ENCODE measurements around the gene LDHD.

DNA sequence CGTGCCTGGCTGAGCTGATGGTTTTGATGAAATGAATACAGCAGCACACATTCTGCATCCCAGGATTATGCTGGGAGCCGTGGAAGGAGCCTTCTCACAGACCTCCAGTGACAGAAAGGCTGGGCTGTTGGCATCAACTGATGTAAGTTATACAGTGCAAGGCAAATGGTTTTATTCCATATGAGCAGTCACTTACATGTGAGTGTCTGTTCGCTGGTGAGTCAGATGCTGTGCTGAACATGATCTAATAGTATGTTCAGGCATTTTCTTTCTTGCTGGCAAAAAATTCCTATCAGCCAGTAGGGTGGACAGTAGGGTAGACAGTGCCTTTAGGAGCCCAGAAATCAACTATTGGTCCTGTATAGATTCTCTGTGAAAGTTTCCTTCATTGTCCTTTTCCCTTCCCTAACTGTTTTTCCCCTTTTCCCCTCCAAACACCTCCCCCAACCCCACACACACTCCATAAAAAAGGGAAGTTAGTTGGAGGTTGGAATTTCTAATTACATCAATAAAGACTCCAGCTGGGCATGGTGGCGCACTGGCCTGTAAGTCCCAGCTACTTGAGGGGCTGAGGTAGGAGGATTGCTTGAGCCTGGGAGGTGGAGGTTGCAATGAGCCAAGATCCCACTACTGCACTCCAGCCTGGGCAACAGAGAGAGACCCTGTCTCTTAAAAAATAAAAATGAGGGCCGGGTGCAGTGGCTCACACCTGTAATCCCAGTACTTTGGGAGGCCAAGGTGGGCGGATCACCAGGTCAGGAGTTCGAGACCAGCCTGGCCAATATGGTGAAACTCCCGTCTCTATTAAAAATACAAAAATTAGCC, 36.2 kb downstream of the LDHD start:
- TF ChIP-seq CTCF (IDR thresholded peaks at IDR 0.05) (no peak), POLR2A (IDR thresholded peaks at IDR 0.05) (no peak)

Measured in vagina (tissue), 2 donors.